ENCODE data around the gene IGFBP3.

Gene IGFBP3

DNA sequence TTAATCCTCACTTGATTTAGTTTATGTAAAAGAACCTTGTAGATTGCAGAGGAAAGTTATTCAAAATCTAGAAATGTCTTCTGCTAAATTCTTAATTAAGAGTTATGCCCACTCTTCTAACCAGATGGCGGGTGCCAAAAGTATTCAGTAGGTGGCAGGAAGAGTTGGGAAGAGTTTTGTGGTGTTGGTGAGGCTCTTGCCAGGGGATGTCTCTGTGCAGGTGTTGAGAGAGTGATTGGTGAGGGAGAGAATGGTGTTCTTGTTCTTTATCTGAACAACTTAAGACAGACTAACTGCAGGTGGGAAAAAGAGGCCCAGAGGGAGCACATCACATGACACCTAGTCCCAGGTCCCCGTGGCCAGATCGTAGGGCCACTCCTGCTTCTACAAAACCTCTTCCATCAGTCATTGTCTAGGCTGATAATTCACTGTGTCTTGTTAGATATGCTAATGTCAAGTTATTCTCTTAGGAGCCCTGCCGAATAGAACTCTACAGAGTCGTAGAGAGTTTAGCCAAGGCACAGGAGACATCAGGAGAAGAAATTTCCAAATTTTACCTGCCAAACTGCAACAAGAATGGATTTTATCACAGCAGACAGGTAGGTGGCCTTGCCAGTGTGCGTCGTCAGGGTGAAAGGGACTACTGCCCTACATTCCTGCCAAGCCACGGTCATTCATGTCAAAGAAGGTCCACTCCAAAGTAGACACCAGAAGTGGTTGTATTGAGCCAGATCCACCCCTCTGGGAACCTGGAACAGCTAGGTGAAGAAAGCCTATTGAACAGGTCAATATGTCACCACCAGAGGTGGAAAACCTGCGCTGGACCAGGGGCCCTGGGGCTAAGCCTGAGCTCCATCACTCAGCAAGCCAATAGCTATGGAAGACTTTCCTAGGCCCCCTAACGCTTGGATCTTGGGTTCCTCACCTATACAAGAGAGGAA, 29.3 kb downstream of the IGFBP3 start:
- DNase-seq: no peak

- peak; percentile 42 for DNase-seq
Measured at GRCh38 chr7:45890902-45891461, 30.1 kb downstream of the IGFBP3 start.

GRCh38 chr7:45890125-45890901, 30.8 kb downstream of the IGFBP3 start:
- no peak for DNase-seq

- DNase-seq: peak; percentile 30
Measured at GRCh38 chr7:45889367-45890067, 31.6 kb downstream of the IGFBP3 start.

GRCh38 chr7:45888993-45889366, 32.1 kb downstream of the IGFBP3 start:
- no peak for DNase-seq

DNA sequence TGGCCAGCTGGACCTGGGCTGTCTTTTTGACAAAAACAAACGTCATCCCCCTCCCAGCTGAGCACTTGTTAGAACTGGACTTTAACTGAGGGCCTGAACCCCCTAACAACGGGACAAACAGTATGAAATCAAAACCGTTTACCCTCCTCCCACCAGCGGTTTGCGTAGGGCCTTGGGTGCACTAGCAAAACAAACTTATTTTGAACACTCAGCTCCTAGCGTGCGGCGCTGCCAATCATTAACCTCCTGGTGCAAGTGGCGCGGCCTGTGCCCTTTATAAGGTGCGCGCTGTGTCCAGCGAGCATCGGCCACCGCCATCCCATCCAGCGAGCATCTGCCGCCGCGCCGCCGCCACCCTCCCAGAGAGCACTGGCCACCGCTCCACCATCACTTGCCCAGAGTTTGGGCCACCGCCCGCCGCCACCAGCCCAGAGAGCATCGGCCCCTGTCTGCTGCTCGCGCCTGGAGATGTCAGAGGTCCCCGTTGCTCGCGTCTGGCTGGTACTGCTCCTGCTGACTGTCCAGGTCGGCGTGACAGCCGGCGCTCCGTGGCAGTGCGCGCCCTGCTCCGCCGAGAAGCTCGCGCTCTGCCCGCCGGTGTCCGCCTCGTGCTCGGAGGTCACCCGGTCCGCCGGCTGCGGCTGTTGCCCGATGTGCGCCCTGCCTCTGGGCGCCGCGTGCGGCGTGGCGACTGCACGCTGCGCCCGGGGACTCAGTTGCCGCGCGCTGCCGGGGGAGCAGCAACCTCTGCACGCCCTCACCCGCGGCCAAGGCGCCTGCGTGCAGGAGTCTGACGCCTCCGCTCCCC, 32.7 kb downstream of the IGFBP3 start, which contains the start of gene IGFBP1:
TSS of gene IGFBP1 (plus strand) at position 304 of the 808 bp plus-strand sequence. CDS start at position 469, 165 bp downstream.
- DNase-seq: peak; percentile 44

- no peak for DNase-seq
Measured at GRCh38 chr7:45886931-45887667, 34.0 kb downstream of the IGFBP3 start.

DNA sequence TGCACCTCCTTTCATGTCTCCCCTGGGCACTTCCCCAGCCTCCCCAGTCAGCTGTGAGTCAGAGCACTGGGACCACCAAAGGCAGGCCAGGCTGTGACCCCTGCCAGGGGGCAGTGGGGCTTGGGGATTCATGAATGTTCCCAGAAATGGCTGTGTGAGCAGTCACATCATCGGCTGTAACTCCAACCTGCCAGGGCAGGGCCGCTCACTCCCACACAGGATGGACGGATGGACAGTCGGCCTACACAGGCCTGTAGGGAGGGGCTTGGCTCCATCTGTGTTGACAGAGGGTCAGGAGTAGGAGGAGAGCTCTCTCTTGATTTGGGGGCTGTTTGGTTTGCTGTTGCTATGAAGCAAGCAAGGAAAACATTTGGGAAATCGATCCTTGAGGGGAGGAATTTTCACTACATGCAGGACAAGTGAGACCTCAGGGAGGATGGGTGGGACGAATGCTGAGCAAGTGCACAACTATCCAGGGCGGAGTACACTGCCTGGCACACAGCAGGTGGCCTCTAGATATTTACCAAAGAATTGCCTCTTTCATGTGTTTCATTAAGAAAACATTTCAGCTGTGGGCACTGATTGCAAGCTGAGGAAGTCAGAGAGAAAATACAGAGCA, 35.7 kb downstream of the IGFBP3 start:
- DNase-seq: no peak

DNA sequence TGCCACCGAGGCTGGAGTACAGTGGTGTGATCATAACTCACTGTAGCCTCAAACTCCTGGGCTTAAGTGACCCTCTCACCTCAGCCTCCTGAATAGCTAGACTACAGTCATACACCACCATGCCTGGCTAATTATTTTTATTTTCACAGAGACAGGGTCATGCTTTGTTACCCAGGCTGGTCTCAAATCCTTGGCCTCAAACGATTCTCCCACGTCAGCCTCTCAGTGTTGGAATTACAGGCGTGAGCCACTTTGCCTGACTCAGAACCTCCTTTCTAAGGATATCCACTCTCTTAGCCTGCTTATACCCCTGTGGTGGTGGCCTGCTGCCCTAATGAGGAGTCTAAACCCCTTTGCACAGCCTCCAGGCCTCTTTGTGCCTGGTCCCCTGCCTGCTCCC, 36.9 kb downstream of the IGFBP3 start:
- DNase-seq: no peak

DNA sequence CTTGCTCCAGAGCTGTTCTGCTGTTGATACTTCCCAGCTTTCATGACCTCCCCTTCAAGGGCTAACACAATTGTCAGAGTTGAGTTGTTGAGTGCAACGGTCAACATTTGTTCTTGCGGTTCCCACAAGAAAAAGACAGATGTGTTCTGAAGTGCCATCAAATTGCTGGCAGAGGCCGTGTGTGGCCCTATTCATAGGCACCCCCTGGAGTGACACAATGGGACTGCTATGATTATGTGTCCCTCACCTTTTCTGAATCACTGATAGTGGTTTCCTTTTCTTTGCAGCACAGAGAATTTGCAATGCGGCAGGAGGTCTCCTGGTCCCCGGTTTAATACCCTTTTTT, 38.6 kb downstream of the IGFBP3 start:
- DNase-seq: peak; percentile 27

DNA sequence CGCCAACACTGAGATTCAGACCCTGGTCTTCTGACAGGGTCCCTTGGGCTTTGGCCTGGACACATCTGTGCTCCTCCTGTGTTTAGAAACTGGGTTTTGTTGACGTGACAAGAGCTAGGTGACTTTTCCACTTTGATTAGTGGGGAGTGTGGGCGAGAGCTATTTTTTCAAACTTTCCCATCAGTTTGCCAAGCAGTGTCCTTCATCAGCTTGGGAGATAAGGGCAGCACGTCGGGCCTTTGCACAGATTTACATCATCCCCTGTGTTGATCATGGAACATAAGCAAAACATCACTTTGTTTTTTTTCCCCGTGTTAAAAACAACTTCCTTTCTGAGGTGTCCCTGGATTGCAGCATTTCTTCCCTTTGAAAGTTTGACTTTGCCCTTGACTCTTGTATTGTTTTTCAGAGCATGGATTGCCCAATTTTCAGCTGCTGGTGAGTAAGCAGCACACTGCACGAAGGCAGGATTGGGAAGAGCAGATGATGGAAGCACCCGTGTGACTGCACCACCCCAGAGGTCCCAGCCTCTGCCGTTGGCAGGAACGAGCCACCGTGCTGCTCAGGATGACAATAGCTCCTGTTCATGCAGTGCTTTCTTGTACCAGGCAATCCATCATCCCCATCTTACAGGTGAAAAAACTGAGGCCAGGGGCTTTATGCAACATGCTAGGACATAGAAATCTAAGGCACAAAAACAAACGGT, 39.2 kb downstream of the IGFBP3 start:
- no peak for DNase-seq

GRCh38 chr7:45881280-45881758, 39.8 kb downstream of the IGFBP3 start:
- no peak for DNase-seq

DNA sequence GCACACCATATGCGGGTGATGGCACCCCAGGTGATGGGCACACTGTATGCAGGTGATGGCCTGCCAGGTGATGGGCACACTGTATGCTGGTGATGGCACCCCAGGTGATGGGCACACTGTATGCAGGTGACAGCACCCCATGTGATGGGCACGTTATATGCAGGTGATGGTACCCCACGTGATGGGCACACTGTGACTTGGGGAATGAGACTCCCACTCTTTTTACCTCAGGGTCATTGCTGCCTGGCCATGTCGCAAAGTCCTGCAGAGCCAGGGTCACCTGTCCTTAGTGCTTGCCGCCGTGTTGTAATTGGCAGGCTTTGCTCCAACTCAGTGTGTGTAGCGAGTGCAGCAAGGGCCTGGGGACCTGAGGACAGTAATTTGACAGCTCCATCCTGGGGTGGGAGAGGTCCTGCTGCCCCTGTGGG, 40.6 kb downstream of the IGFBP3 start:
- no peak for DNase-seq

- DNase-seq: no peak
Measured at GRCh38 chr7:45878457-45879144, 42.5 kb downstream of the IGFBP3 start.

DNA sequence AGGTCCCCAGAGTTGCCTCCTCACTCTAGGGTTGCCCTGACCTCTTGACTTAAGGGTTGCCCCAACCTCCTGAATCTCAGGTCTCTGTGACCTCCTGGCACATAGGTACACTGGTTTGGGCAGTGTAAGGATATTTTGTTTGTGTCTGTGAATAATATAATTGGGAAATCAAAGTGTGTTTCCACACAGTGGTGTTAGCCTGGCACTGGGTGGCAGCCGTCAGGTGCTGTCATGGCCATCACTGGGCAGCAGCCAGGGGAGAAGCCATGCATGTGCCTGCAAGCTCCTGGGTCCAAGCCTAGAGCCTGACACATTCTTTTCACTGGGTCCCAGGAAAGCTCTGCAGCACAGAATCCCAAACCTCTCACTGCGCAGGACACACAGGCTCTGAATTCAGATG, 44.6 kb downstream of the IGFBP3 start:
- DNase-seq: no peak

GRCh38 chr7:45874408-45875131, 46.5 kb downstream of the IGFBP3 start:
- DNase-seq: no peak

DNA sequence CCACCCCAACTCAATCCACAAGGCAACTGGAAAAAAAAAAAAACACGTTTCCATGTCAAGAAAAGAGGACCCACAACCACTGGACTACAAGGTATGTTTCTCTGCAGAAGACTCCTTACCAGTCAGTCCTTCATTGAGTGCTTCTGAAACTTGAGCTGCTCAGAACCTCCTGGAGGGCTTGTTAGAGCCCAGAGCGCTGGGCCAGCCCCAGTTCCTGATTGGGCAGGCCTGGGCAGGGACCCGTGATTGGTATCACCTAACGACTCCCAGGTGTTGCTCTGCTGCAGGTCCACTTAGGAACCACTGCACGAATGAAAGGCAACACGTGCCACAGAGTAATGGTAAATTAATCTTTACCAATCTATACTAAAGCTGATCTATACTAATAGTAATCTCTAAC, 47.7 kb downstream of the IGFBP3 start:
- peak; percentile 27 for DNase-seq

DNA sequence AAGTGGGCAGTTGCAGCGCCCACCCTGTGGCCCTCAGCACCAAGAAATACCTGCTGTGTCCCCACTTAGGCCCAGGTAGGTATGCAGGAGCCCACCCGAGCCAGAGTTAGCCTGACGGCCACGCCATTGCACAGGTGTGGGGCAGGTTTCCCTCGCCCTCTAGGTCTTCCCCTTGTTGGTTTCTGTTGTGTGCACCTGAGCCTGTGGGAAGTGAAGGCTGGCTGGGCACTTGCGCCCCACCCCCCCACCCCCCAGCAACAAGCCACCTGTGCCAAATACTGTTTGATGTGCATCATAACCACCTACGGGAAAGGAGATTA, 48.1 kb downstream of the IGFBP3 start, which contains the start of gene CCDC201:
TSS of gene CCDC201 (minus strand) at position 48 of the 320 bp plus-strand sequence. CDS start 75 bp downstream, outside the sequence.
- DNase-seq: no peak
